ENCODE data around the gene CFHR1.

Gene CFHR1

GRCh38 chr1:196877964-196878363 lies 58.4 kb downstream of the CFHR1 start:
- DNase-seq (ENCODE audit: low spot score), result no peak

All from left forelimb (tissue), 1 donor.